ENCODE data around the gene TTC34.

- TF ChIP-seq CTCF (conservative IDR thresholded peaks at IDR 0.05) (no peak), EZH2 (IDR thresholded peaks at IDR 0.05; ENCODE audit: low read depth) (no peak)
Measured at GRCh38 chr1:2644171-2644570, 157.3 kb downstream of the TTC34 start.

All from PC-9 (cell line).